ENCODE results near the gene GNB1.

The GNB1 gene

GRCh38 chr1:1874901-1875300, 16.0 kb downstream of the GNB1 start:
- ATAC-seq = no peak

GRCh38 chr1:1873186-1873585, 17.7 kb downstream of the GNB1 start:
- no peak; the same call in 2 of the 3 replicates for ATAC-seq
- TF ChIP-seq CREB5 (CRISPR knock-in tag; IDR thresholded peaks at IDR 0.05; ENCODE audit: low read depth) (no peak), SNAI2 (CRISPR knock-in tag; IDR thresholded peaks at IDR 0.05) (no peak), POU6F1 (CRISPR knock-in tag; IDR thresholded peaks at IDR 0.05; ENCODE audit: borderline replicate concordance, low read depth) (no peak), ISL1 (CRISPR knock-in tag; IDR thresholded peaks at IDR 0.05) (no peak), ARNTL (CRISPR knock-in tag; IDR thresholded peaks at IDR 0.05; ENCODE audit: borderline replicate concordance, low read depth) (no peak), ZNF70 (CRISPR knock-in tag; IDR thresholded peaks at IDR 0.05) (no peak), ZNF565 (CRISPR knock-in tag; conservative IDR thresholded peaks at IDR 0.05; ENCODE audit: low read depth) (no peak), ZFP3 (CRISPR knock-in tag; IDR thresholded peaks at IDR 0.05) (no peak), ZNF8 (CRISPR knock-in tag; IDR thresholded peaks at IDR 0.05) (no peak), GLIS3 (CRISPR knock-in tag; IDR thresholded peaks at IDR 0.05) (no peak), ZC3H10 (CRISPR knock-in tag; IDR thresholded peaks at IDR 0.05) (no peak)

More at GRCh38 chr1:1874901-1875300, 16.0 kb downstream of the GNB1 start:
- no peak for TF ChIP-seq TOX (CRISPR knock-in tag; IDR thresholded peaks at IDR 0.05; ENCODE audit: borderline replicate concordance)
- no peak for TF ChIP-seq POU6F1 (CRISPR knock-in tag; IDR thresholded peaks at IDR 0.05; ENCODE audit: borderline replicate concordance, low read depth)

GRCh38 chr1:1872329-1872994, 18.4 kb downstream of the GNB1 start:
- TF ChIP-seq TSHZ2 (CRISPR knock-in tag; IDR thresholded peaks at IDR 0.05) (no peak), CSRNP3 (CRISPR knock-in tag; IDR thresholded peaks at IDR 0.05) (no peak), ESRRG (CRISPR knock-in tag; IDR thresholded peaks at IDR 0.05) (no peak), CREB5 (CRISPR knock-in tag; IDR thresholded peaks at IDR 0.05; ENCODE audit: low read depth) (no peak), PATZ1 (CRISPR knock-in tag; IDR thresholded peaks at IDR 0.05; ENCODE audit: borderline replicate concordance) (no peak)
- ATAC-seq = no peak; the same call in 2 of the 3 replicates

Measured in SK-N-SH treated with all-trans-retinoic acid at 6 μM for 48 hours (cell line).